Left renal pelvis (tissue), 4 donors: Measurements from ENCODE around the gene CARS1. TPM values are rescaled to one million over a fixed set of nuclear protein-coding genes. Genes with fewer than 3 reads are reported as not detected.

Source experiments
- DNase-seq, 4 donors: peaks; one replicate each; pipeline ENCODE4 v3.0.0-alpha.2; 2013; ENCODE audit warnings: low read depth in 4 of 4, low spot score in 3 of 4
- polyA plus RNA-seq, 4 donors: library from polyadenylated mRNA; unstranded; fragments of 120-200 nt; gene quantifications; one replicate each; pipeline ENCODE4 v1.2.1, GENCODE V29; 2013; ENCODE audit not compliant: insufficient read length in 4 of 4

CARS1 gene
- polyA plus RNA-seq, 4 donors: 23.5 to 29.0 (median 24.3) TPM

- no peak for DNase-seq
These were observed 88.8 kb downstream of the CARS1 start for GRCh38 chr11:2968341-2968900.

DNA sequence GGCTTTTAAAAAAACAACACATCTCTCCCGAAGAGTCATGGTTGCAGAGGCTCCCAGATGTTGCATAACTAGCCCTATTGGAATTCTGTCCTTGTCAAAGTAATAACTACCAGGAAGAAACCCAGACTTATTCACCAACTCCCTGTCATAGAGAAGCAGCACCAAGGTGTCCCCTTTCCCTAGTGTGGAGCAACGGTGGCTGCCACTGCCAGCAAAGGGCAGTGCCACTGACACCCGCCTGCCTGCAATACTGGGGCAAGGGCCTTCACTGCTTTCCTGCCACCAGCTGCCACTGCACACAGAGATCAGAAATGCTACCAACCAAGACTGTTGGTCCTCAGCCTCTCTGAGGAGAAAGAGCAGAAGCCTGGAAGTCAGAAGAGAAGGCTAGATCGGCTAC lies 92.4 kb downstream of the CARS1 start:
- DNase-seq: no peak

GRCh38 chr11:2963761-2964160 lies 93.5 kb downstream of the CARS1 start:
- DNase-seq: no peak

GRCh38 chr11:2963112-2963754 lies 94.0 kb downstream of the CARS1 start:
- DNase-seq: no peak

- DNase-seq: no peak
These were observed 96.1 kb downstream of the CARS1 start for GRCh38 chr11:2961080-2961479.

DNA sequence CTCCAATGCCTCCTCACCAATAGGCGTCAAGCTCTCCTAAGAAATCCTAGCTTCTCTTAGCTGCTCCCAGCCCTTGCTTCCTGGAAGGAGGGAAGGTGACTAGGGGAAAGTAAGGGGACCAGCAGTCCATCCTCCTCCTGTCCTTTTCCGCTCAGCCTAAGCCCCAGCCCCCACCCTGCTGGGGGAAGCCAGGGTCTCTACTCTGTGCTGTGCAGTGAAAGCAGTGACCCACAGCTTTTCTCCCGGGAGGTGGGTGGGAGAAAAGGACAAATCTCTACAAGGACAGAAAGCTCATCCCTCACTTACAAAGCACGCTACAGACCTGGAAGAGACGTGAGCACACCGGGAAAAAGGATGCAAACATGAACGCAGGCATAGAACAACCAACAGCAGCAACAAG lies 97.1 kb downstream of the CARS1 start:
- DNase-seq: no peak

- no peak for DNase-seq
These were observed 99.0 kb downstream of the CARS1 start for GRCh38 chr11:2958251-2958650.

DNA sequence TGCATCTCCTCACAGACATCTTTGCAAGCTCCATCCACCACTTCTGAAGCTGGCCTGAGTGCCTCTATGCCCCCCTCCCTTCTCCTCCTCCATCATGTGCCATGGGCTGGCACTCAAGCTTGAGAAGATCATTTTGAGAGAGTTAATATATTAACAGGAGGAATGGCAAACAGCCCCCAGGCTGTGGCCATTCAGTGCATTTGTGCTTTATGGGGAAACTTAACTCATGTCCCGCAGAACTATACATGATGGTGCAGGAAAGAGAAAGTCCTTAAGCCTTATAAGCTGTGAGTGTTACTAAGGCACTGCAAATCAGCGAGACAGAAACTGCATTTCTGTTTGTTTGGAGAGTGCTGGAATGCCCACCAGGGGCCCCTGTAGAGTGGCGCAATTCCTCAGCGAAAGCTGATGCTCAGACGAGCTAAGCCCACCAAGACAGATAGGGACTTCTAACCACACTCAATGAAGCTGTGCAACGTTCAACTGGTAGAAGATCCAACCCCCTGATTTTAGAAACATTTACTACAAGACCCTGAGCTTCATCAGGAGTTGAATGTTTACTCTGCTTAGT lies 101.2 kb downstream of the CARS1 start:
- DNase-seq: peak in 3 of 4 donors; percentile 19 to 39 (median 24)

DNA sequence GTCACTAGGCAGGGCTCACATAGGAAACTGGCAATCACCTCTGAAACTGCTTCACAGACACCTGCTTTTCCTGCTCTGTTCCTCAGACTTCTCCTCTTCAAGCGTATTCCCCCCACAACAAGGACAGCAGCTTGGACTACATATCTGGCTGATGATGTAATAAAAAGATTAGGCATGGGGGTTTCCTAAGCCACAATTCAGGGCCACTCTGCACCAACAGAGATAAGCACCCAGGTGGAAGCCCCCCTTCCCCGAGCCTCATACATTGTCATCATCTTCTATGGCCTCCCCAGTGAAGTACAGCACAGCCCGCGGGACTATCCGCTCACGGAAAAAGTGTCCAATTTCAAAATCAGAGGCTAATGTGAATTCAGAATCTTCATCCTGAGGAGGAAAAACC lies 103.0 kb downstream of the CARS1 start:
- DNase-seq: no peak

- DNase-seq: no peak
These were observed 104.9 kb downstream of the CARS1 start for GRCh38 chr11:2952290-2952689.

DNA sequence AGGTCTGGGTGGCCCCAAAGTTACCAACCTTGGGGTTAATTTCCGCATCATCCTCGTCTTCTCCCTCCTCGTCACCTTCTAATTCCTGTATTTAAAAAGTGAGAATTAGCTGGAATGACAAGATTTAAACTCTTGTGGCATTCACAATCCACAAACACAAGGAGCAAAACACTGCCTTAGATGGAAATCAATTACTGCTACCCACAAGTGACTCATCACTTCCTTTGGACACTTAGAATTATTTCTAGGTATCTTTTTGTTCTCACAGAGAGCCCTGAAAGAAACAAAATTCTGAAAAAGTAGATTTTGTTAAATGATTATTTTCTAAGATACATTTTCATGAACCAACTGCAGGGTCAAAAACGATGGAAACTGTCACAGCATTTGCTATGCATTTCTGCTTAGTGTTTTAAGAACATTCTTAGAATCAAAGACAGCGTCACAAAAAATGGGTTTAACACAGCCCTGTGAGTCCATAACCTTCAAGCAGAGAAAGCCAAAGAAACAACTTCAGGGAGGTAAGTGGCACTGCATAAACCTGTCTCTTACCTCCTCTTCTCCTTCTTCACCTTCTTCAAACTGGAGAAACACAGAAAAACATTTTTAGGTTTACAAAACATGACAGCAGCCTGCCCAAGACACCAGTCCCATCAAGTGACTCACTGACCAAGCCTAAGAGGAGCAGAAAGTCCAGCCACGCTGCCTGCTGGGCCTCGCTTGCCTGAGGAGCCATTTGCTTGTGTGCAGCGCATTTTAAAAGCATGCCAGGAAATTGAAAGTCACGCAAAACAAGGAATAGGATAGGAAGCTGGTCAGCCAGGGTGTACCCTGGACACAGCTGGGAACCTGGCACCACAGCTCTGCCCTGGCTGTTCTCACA lies 105.8 kb downstream of the CARS1 start:
- DNase-seq: no peak

Other genes with a start within 250 kb of the CARS1 start
- 100 to 1,000 TPM in 3 of 4 donors, 10 to 100 TPM in 1; 62.9 to 166 (median 125) TPM for gene CDKN1C, start 171.6 kb downstream of the CARS1 start, polyA plus RNA-seq
- gene PHLDA2, start 128.0 kb downstream of the CARS1 start, polyA plus RNA-seq: 1 to 10 TPM in 1 of 4 donors, under 1 TPM in 3; 0.34 to 3.9 (median 0.48) TPM
- 100 to 1,000 TPM; 143 to 215 (median 187) TPM for gene NAP1L4, start 65.1 kb downstream of the CARS1 start, polyA plus RNA-seq
- gene OSBPL5, start 107.9 kb upstream of the CARS1 start, polyA plus RNA-seq: 10 to 100 TPM; 17.9 to 26.8 (median 21.5) TPM
- gene MRGPRG, start 161.4 kb upstream of the CARS1 start, polyA plus RNA-seq: not detected
- not detected for gene MRGPRE, start 175.0 kb upstream of the CARS1 start, polyA plus RNA-seq